Choroid plexus epithelial cell (primary cell): ENCODE results near the gene S1PR3.

Experiments used
- DNase-seq: peaks from one replicate; pipeline ENCODE4 v3.0.0-alpha.2; 2010; ENCODE audit warnings: low read depth
- H3K4me3 ChIP-seq: 2 replicates; pipeline ENCODE4 v1.5.1; 2011; ENCODE audit warnings: low read depth, mild to moderate bottlenecking, control low read depth, low read length, moderate library complexity
- TF ChIP-seq, protein P1 (sequence below): conservative IDR thresholded peaks from 2 replicates; pipeline ENCODE4 v1.5.1; 2011; ENCODE audit warnings: low read depth, mild to moderate bottlenecking, control low read depth, inconsistent platforms, low read length, moderate library complexity

Gene S1PR3

DNA sequence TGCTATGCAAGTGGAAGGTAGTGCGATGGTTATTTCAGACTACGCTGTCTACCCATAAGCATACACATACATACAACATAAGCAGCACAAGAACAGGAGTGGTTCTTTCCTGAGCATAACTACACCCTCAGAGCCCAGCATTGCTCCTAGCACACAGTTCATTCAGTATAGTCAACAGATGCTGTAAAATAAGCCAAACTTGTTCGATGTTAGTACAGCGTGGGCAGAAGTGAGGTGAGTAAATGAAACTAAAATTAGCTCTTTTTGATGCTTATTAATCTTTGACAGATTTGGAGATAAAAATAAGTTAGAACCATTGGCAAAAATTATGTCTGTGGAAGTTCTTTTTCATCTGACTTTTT lies 47.8 kb downstream of the S1PR3 start:
- no peak for DNase-seq
- H3K4me3 ChIP-seq, result no peak overlapping the region
- TF ChIP-seq, protein P1, sequence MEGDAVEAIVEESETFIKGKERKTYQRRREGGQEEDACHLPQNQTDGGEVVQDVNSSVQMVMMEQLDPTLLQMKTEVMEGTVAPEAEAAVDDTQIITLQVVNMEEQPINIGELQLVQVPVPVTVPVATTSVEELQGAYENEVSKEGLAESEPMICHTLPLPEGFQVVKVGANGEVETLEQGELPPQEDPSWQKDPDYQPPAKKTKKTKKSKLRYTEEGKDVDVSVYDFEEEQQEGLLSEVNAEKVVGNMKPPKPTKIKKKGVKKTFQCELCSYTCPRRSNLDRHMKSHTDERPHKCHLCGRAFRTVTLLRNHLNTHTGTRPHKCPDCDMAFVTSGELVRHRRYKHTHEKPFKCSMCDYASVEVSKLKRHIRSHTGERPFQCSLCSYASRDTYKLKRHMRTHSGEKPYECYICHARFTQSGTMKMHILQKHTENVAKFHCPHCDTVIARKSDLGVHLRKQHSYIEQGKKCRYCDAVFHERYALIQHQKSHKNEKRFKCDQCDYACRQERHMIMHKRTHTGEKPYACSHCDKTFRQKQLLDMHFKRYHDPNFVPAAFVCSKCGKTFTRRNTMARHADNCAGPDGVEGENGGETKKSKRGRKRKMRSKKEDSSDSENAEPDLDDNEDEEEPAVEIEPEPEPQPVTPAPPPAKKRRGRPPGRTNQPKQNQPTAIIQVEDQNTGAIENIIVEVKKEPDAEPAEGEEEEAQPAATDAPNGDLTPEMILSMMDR, result no peak

DNA sequence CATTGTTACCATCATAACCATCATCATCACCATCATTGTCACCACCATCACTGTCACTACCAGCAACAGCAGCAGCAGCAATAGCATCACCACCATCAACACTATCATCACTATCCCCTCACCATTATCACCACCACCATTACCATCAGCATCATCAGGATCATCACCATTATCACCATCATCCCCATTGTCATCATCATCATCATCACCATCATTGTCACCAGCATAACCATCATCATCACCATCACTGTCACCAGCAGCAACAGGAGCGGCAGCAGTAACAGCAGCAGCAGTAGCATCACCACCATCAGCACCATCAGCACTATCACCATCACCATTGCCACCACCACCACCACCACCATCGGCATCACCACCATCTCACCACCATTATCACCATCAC lies 48.4 kb downstream of the S1PR3 start:
- DNase-seq, result no peak
- TF ChIP-seq, protein P1, result no peak
- no peak overlapping the region for H3K4me3 ChIP-seq

DNA sequence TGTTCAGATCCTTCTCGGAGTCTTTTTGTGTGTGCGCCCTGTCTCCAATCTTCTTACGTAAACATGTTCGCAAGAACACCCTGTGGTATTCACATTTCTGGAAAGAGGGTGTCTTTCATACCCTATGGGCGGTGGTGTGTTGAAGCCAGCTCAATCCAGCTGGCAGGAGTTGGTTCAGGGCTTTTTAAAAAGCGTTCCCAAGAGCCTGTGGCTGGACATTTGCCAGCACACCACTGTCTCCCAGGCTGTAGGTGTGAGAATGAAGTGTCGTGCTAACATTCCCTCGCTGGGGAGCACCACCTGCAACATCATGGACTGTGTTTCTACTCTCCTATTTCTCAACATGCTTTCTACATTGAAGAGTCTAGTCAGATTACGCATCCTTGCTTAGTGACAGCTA lies 51.7 kb downstream of the S1PR3 start:
- DNase-seq, result no peak
- TF ChIP-seq, protein P1, result no peak

DNA sequence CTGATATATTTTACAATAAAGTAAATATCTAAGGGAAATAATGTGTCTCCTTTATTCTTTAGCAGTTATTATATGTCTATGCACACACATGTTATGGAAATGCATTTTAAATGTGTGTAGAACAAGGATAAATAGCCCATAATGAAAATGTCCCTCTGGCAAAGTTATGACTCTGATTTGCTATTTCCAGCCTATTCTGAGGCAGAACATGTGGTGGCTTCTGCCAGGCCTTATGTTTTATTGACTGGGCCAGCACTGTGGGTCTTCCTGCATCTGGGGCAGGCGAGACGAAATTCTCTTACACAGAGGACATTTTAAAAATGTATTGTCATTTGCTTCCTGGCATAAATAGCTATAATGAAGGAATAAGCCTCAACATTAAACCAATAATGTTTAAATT lies 52.8 kb downstream of the S1PR3 start:
- H3K4me3 ChIP-seq, result no peak overlapping the region
- TF ChIP-seq, protein P1, result no peak
- DNase-seq, result no peak

More for the DNA sequence above, 51.7 kb downstream of the S1PR3 start:
- H3K4me3 ChIP-seq, result no peak overlapping the region

DNA sequence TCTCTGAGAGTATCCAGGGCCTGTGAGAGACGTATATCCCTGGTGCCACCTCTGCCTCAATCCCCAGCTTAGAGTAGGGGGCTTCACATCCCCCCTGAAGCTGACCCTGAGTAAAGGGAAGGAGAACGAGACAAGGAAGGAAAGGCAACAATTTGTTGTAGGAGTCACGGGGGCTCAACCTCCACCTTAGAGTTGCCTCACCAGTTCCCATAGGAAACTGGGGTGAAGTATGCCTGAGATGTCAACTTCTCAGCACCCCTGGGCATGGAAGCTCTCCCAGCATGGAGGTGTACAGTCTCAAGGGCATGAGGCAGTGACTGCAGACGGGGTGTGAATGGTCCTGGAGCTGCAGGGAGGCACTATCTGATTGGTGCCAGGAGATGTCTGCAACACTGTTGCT lies 53.6 kb downstream of the S1PR3 start:
- H3K4me3 ChIP-seq, result no peak overlapping the region
- DNase-seq, result no peak
- TF ChIP-seq, protein P1, result no peak

DNA sequence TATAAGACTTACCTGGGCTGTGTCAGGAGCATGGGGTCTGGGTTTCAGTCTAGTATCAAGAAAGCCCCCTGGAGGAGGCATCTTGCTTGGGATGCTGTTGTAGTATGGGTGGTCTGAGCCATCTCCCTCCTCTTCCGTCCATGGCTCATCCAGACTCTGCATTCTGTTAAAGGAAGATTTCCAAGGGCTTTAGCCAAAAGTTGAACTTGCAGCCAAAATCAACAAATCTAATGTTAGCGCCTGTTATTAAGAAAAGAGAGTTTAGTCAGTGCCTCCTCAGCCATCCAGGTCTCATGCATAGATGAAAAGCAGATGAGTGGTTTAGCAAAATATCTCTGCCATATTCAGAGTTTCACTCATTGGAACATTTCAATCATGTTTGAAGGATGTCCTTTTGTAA lies 55.6 kb downstream of the S1PR3 start:
- TF ChIP-seq, protein P1, result no peak
- peak; percentile 28 for DNase-seq
- H3K4me3 ChIP-seq, result no peak overlapping the region

DNA sequence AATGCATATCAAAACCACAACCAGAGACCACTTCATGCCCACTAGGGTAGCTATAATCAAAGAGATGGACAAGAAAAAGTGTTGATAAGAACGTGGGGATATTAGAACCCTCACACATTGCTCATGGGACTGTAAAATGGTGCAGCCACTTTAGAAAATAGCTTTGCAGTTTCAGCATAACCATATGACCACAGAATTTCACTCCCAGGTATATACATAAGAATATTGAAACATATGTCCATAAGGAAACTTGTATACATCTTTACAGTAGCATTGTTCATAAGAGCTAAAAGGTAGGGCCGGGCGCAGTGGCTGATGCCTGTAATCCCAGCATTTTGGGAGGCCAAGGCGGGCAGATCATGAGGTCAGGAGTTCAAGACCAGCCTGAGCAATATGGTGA lies 56.4 kb downstream of the S1PR3 start:
- DNase-seq, result no peak
- H3K4me3 ChIP-seq, result no peak overlapping the region
- TF ChIP-seq, protein P1, result no peak
